HEK293T (cell line): ENCODE data around the gene BRIP1.

Source experiments
- ARNT ChIP-seq: fragments of 450-650 bp; IDR thresholded peaks from 2 replicates; pipeline ENCODE4 v1.6.1; 2017; ENCODE audit warnings: mild to moderate bottlenecking
- BHLHE40 ChIP-seq: fragments of 450-650 bp; IDR thresholded peaks from 2 replicates; pipeline ENCODE4 v1.6.1; 2016; ENCODE audit warnings: mild to moderate bottlenecking, moderate library complexity, borderline replicate concordance
- ELF4 ChIP-seq: fragments of 450-650 bp; IDR thresholded peaks from 2 replicates; pipeline ENCODE4 v1.6.1; 2017; ENCODE audit warnings: antibody characterized with exemption
- FOXA1 ChIP-seq: fragments of 450-650 bp; IDR thresholded peaks from 2 replicates; pipeline ENCODE4 v1.6.1; 2016; ENCODE audit warnings: mild to moderate bottlenecking
- FOXK2 ChIP-seq: fragments of 450-650 bp; IDR thresholded peaks from 2 replicates; pipeline ENCODE4 v1.6.1; 2016; ENCODE audit warnings: mild to moderate bottlenecking
- FOXM1 ChIP-seq: fragments of 450-650 bp; IDR thresholded peaks from 2 replicates; pipeline ENCODE4 v1.6.1; 2017; ENCODE audit warnings: mild to moderate bottlenecking, borderline replicate concordance
- HDGF ChIP-seq: fragments of 450-650 bp; IDR thresholded peaks from 2 replicates; pipeline ENCODE4 v1.6.1; 2017; ENCODE audit warnings: antibody characterized with exemption, borderline replicate concordance
- NFRKB ChIP-seq: fragments of 450-650 bp; IDR thresholded peaks from 2 replicates; pipeline ENCODE4 v1.6.1; 2016; ENCODE audit warnings: mild to moderate bottlenecking, moderate library complexity
- SP1 ChIP-seq: fragments of 450-650 bp; IDR thresholded peaks from 2 replicates; pipeline ENCODE4 v1.6.1; 2017
- SUZ12 ChIP-seq: fragments of 450-650 bp; IDR thresholded peaks from 2 replicates; pipeline ENCODE4 v1.6.1; 2016; ENCODE audit warnings: mild to moderate bottlenecking
- TARDBP ChIP-seq: fragments of 450-650 bp; IDR thresholded peaks from 2 replicates; pipeline ENCODE4 v1.6.1; 2016
- ZNF384 ChIP-seq: fragments of 450-650 bp; IDR thresholded peaks from 2 replicates; pipeline ENCODE4 v1.6.1; 2016

DNA sequence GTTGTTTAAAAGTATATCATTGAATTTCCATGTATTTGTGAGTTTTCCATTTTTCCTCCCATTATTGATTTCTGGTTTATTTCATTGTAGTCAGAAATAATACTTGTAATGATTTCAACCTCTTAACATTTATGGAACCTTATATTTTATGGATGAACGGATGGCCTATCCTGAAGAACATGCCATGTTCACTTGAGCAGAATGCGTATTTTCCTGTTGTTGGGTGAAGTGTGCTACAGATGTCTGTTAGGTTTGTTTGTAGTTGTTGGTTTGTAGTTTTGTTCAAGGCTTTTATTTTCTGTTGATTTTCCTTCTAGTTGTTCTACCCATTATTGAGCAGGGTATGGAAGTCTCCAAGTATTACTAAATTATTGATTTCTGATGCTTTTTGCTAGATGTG lies 165.1 kb downstream of the BRIP1 start:
- TF ChIP-seq ZNF384: no peak
- TF ChIP-seq FOXA1: no peak
- TF ChIP-seq ELF4: no peak
- TF ChIP-seq TARDBP: no peak
- no peak for TF ChIP-seq FOXK2
- no peak for TF ChIP-seq BHLHE40
- no peak for TF ChIP-seq SUZ12
- no peak for TF ChIP-seq NFRKB
- no peak for TF ChIP-seq ARNT
- TF ChIP-seq SP1: no peak
- no peak for TF ChIP-seq HDGF
- no peak for TF ChIP-seq FOXM1
